OCI-LY7 (cell line): Measurements from ENCODE around the gene MAGI1.

Experiments
- CTCF ChIP-seq: fragments of 200-600 bp; sonication (generic); conservative IDR thresholded peaks from 2 replicates; pipeline ENCODE4 v1.5.1; 2014; ENCODE audit warnings: mild to moderate bottlenecking, antibody characterized with exemption, low read length, moderate library complexity, mixed read lengths
- EZH2phosphoT487 ChIP-seq: fragments of 200-600 bp; sonication (generic); IDR thresholded peaks from 2 replicates; pipeline ENCODE4 v1.6.1; 2018; ENCODE audit warnings: low read depth, borderline replicate concordance, mild to moderate bottlenecking, mixed run types, antibody characterized with exemption, low read length, moderate library complexity, mixed read lengths

GRCh38 chr3:65955792-65956477, 82.8 kb downstream of the MAGI1 start:
- TF ChIP-seq CTCF (no peak), EZH2phosphoT487 (no peak)
